H1 (cell line): Measurements from ENCODE around the gene GLOD4.

Source experiments
- ATF3 ChIP-seq: IDR thresholded peaks from 2 replicates; pipeline ENCODE4 v1.6.1; 2011; ENCODE audit warnings: low read depth, mild to moderate bottlenecking, low read length; ENCODE audit not compliant: insufficient read depth
- BCL11A ChIP-seq, 2 experiments: IDR thresholded peaks; one replicate each; pipeline ENCODE4 v1.6.1; 2011; ENCODE audit warnings: low read depth in 2 of 2, low read length in 2 of 2, mild to moderate bottlenecking in 2 of 2
- CTCF ChIP-seq, 3 experiments: IDR thresholded peaks; 1 replicate in 2 of 3; 2 replicates in 1 of 3; pipeline versions ENCODE4 v1.5.1 to v1.6.1; 2011; ENCODE audit warnings: low read length in 3 of 3, mild to moderate bottlenecking in 3 of 3, inconsistent platforms in 2 of 3, low read depth in 1 of 3, moderate library complexity in 1 of 3; ENCODE audit not compliant: insufficient read depth in 1 of 3; ENCODE audit errors: control extremely low read depth in 1 of 3
- EZH2 ChIP-seq: fragments of 200-600 bp; sonication (generic); IDR thresholded peaks from 2 replicates; pipeline ENCODE4 v1.7.1; 2012; ENCODE audit warnings: low read depth, mild to moderate bottlenecking, moderate library complexity, low read length, inconsistent platforms; ENCODE audit not compliant: severe bottlenecking
- HDAC2 ChIP-seq, 2 experiments: fragments of 300-600 bp in 1 of 2; sonication (generic) in 1 of 2; IDR thresholded peaks; 2 replicates each; pipeline ENCODE4 v1.6.1; 2011 to 2012; ENCODE audit warnings: low read depth in 2 of 2, low read length in 2 of 2, mild to moderate bottlenecking in 2 of 2, moderate library complexity in 2 of 2, borderline replicate concordance in 1 of 2, inconsistent platforms in 1 of 2
- KDM4A ChIP-seq: IDR thresholded peaks from one replicate; pipeline ENCODE4 v1.7.1; 2012; ENCODE audit warnings: low read depth, mild to moderate bottlenecking, moderate library complexity, low read length, inconsistent platforms; ENCODE audit not compliant: severe bottlenecking
- MAFK ChIP-seq: IDR thresholded peaks from 2 replicates; pipeline ENCODE4 v1.6.1; 2012; ENCODE audit warnings: low read depth, mild to moderate bottlenecking, improper control_type of control experiment, low read length
- POLR2A ChIP-seq, 2 experiments: IDR thresholded peaks; 1 replicate in 1 of 2; 2 replicates in 1 of 2; pipeline ENCODE4 v1.6.1; 2011; ENCODE audit warnings: low read depth in 2 of 2, low read length in 2 of 2, mild to moderate bottlenecking in 2 of 2; ENCODE audit errors: control extremely low read depth in 1 of 2
- SUZ12 ChIP-seq: fragments of 200-600 bp; sonication (generic); IDR thresholded peaks from 2 replicates; pipeline ENCODE4 v1.6.1; 2012; ENCODE audit warnings: mild to moderate bottlenecking, inconsistent platforms, low read length, moderate library complexity, mixed read lengths

GRCh38 chr17:718075-718474, 64.0 kb downstream of the GLOD4 start:
- TF ChIP-seq KDM4A (no peak), POLR2A (IDR thresholded peaks at IDR 0.05; ENCODE audit: control extremely low read depth in 1 of 2, low read depth in 2 of 2, low read length in 2 of 2) (no peak), CTCF (IDR thresholded peaks at IDR 0.05; ENCODE audit: control extremely low read depth in 1 of 3, insufficient read depth in 1 of 3, low read depth in 1 of 3, low read length in 3 of 3) (no peak), ATF3 (no peak), EZH2 (no peak), MAFK (no peak), HDAC2 (IDR thresholded peaks at IDR 0.05; ENCODE audit: borderline replicate concordance in 1 of 2, low read depth in 2 of 2, low read length in 2 of 2) (no peak), BCL11A (IDR thresholded peaks at IDR 0.05; ENCODE audit: low read depth in 2 of 2, low read length in 2 of 2) (no peak), SUZ12 (no peak)
